ENCODE results near the gene RHO. TPM values are rescaled to one million over a fixed set of nuclear protein-coding genes. Genes with fewer than 3 reads are reported as not detected.

RHO gene
- polyA plus RNA-seq, 1 of the 3 experiments (the other 2 are of a cell fraction) = not detected

DNA sequence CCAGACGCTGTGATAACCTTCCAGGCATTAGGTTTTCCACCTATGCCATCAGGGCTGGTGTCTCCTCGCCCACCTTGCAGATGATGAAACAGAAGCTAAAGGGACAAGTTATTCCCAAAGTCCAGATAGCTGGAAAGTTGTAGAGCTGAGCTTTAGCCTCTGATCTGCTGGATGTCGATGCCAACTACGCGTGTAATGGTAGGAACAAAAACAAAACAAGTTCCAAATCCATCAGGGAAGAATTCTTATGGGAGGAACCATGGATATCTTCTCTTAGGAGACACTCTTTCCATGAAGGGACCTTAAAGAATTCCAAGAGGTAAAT, 28.1 kb upstream of the RHO start (continued):
- no peak for TF ChIP-seq SMC3 (IDR thresholded peaks at IDR 0.05; ENCODE audit: low read depth, low read length)
- TF ChIP-seq EP300 (IDR thresholded peaks at IDR 0.05; ENCODE audit: borderline replicate concordance in 1 of 2, low read depth in 1 of 2, low read length in 1 of 2) = no peak
- TF ChIP-seq PBX3 (IDR thresholded peaks at IDR 0.05) = no peak

- TF ChIP-seq PBX3 (IDR thresholded peaks at IDR 0.05) (no peak), NFIC (IDR thresholded peaks at IDR 0.05; ENCODE audit: borderline replicate concordance) (no peak), FOXJ3 (CRISPR knock-in tag; IDR thresholded peaks at IDR 0.05) (no peak), ELF1 (IDR thresholded peaks at IDR 0.05) (no peak), TCF12 (IDR thresholded peaks at IDR 0.05) (no peak), GATA2 (CRISPR knock-in tag; IDR thresholded peaks at IDR 0.05) (no peak), MEF2A (IDR thresholded peaks at IDR 0.05; ENCODE audit: borderline replicate concordance, low read depth) (no peak), SMC3 (IDR thresholded peaks at IDR 0.05; ENCODE audit: low read depth, low read length) (no peak), TEAD4 (IDR thresholded peaks at IDR 0.05; ENCODE audit: borderline replicate concordance, insufficient read depth) (no peak), FOSL2 (IDR thresholded peaks at IDR 0.05; ENCODE audit: borderline replicate concordance, low read depth) (no peak), SIN3A (IDR thresholded peaks at IDR 0.05; ENCODE audit: borderline replicate concordance, low read depth, low read length) (no peak), MXI1 (IDR thresholded peaks at IDR 0.05; ENCODE audit: low read depth, low read length) (no peak), CHD2 (IDR thresholded peaks at IDR 0.05; ENCODE audit: low read length, partially characterized antibody) (no peak)
- TF ChIP-seq, protein P1, sequence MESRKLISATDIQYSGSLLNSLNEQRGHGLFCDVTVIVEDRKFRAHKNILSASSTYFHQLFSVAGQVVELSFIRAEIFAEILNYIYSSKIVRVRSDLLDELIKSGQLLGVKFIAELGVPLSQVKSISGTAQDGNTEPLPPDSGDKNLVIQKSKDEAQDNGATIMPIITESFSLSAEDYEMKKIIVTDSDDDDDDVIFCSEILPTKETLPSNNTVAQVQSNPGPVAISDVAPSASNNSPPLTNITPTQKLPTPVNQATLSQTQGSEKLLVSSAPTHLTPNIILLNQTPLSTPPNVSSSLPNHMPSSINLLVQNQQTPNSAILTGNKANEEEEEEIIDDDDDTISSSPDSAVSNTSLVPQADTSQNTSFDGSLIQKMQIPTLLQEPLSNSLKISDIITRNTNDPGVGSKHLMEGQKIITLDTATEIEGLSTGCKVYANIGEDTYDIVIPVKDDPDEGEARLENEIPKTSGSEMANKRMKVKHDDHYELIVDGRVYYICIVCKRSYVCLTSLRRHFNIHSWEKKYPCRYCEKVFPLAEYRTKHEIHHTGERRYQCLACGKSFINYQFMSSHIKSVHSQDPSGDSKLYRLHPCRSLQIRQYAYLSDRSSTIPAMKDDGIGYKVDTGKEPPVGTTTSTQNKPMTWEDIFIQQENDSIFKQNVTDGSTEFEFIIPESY (IDR thresholded peaks at IDR 0.05; ENCODE audit: borderline replicate concordance, low read depth) = no peak
- H3K4me3 ChIP-seq (ENCODE audit: low read depth in 2 of 2, low read length in 1 of 2) = no peak overlapping the region
- H3K4me1 ChIP-seq (ENCODE audit: control insufficient read depth in 1 of 2, insufficient read depth in 2 of 2, low read depth in 1 of 2, low read length in 1 of 2) = peaks cover 4 to 17% of the 10 kb centered on the region in 2 experiments; a peak in 2 of 4 replicates
- no peaks in the 10 kb centered on the region for H4K20me1 ChIP-seq (ENCODE audit: insufficient read depth)
- CTCF ChIA-PET = interaction anchor here (1.1 to 5.8 kb wide), 3 partner anchors 11 to 328 kb away, joined by 3 to 37 read pairs (median 5); no protein-coding TSS in a partner anchor
- H3K4me2 ChIP-seq = no peak overlapping the region
- POLR2A ChIA-PET = no interaction called here
- peaks cover 3 to 21% of the 10 kb centered on the region in 2 experiments for H3K36me3 ChIP-seq (replicated peaks in 1 of 2; ENCODE audit: control insufficient read depth in 1 of 2, insufficient read depth in 2 of 2, low read length in 1 of 2)
- H3K9me3 ChIP-seq = no peaks in the 10 kb centered on the region
- no peaks in the 10 kb centered on the region for H3K79me2 ChIP-seq (ENCODE audit: insufficient read depth)
- no peaks in the 10 kb centered on the region for H3K27me3 ChIP-seq (ENCODE audit: insufficient read depth)
- no peaks in the 10 kb centered on the region for H3F3A ChIP-seq (replicated peaks; ENCODE audit: insufficient read depth)
- H3K9ac ChIP-seq = no peak overlapping the region
- WGBS (ENCODE audit: low lambda C conversion rate) = 89% methylated on average over 4 of the region's 5 CpGs
- no peak for DNase-seq
- H2AFZ ChIP-seq (ENCODE audit: low read depth) = no peak overlapping the region
- no peak overlapping the region for H3K27ac ChIP-seq (ENCODE audit: low read depth in 2 of 2, low read length in 1 of 2)
- no peaks in the 10 kb centered on the region for H3K9me2 ChIP-seq
Measured at GRCh38 chr3:129501630-129502029, 26.8 kb upstream of the RHO start.
